HG02840 (cell line): ENCODE data around the gene TIMMDC1.

Experiments used
- ATAC-seq: cut with Tn5 transposase; IDR thresholded peaks from one replicate; pipeline ENCODE4 v1.9.1; 2021; ENCODE audit warnings: mild to moderate bottlenecking, moderate library complexity, moderate number of reproducible peaks; ENCODE audit not compliant: unreplicated experiment, low FRiP score

The TIMMDC1 gene, protein sequence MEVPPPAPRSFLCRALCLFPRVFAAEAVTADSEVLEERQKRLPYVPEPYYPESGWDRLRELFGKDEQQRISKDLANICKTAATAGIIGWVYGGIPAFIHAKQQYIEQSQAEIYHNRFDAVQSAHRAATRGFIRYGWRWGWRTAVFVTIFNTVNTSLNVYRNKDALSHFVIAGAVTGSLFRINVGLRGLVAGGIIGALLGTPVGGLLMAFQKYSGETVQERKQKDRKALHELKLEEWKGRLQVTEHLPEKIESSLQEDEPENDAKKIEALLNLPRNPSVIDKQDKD

GRCh38 chr3:119498186-119499011 is at the start of gene TIMMDC1:
TSS of gene TIMMDC1 (plus strand) at chr3:119498547. CDS start at chr3:119498734, 187 bp downstream.
- ATAC-seq: peak; percentile 98

GRCh38 chr3:119453822-119454221 is 44.5 kb upstream of the TIMMDC1 start:
- no peak for ATAC-seq

DNA sequence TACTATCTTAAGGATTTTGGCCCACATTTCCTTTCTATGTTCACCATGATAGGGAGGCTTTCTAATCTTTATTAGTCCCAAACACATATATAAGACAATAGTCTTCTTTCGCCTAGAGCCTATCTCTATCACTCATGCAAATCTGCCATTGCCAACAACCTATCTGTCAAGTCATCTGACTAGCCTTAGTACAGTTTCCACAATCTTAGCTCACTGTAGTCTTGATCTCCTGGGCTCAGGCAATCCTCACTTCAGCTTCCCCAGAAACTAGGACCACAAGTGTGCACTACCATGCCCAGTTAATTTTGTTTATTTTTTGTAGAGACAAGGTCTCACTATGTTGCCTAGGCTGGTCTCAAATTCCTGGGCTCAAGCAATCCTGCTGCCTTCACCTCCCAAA is 41.9 kb upstream of the TIMMDC1 start:
- no peak for ATAC-seq

DNA sequence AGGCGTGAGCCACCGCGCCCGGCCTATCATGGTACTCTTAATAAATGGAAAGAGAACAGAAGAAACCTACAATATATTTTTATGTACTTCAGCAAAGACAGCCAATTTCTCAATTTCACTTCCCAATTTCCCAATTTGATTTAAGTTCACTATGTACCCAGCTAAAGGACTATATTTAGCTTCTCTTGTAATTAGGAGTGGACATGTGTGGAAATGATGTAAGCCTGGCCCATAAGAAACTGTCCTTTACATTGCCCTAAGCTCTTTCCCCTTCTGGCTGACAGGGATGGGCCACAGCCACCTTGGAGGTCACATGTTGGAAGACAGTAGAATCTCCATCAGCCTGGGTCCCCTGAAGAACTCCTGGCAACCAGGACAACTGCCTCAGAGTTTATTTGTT is 41.1 kb upstream of the TIMMDC1 start:
- no peak for ATAC-seq

DNA sequence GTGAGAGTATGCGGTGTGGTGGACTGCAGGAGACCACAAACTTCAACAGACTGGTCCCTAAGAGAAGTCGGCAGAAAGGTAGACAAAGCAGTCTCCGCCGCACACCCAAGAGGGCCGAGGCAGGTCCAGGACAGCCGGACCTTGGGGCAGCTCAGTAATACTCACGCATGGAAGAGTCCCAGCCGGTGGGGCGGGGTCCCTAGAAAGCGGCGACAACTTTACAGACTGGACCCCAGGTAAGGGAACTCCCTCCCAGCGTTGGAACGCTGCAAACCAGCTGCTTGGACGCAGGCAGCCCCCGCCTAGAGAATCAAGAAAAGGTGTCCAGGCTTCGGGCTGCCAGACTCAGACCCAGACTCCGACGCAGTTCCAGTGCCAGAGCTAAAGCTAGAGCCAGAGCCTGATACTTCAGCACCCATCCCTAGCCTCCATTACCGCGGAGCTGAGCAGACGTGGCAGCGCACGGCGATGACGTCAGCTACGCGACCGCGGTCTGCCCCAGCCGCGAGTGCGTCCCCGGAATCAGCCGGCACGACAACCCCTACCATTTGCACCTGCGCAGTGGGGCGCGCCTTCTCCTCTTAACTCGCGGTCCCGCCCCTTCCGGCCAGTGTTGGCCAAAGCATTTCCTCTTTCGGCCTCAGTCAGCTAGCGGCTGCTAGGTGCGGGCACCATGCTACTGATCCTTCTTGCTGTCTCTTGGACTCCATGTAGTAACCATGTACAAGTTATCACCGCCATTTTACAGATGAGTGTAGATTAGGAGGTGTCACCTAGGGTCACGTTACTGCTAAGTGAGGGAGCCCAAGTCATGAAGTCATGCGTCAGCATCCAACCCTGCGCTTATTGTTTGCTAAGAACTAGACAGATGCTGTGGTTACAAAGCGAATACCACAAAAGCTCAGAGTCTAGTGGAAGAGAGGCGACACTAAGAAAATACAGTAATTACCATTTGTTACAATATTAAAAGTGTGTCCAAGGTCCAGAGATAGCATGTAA is 34.9 kb upstream of the TIMMDC1 start, which contains the start of gene TMEM39A:
TSS of gene TMEM39A (minus strand) at position 445 of the 999 bp plus-strand sequence. CDS start 1,541 bp downstream, outside the sequence.
- ATAC-seq: peak; percentile 94

GRCh38 chr3:119468041-119468440 is 30.3 kb upstream of the TIMMDC1 start:
- ATAC-seq: no peak

DNA sequence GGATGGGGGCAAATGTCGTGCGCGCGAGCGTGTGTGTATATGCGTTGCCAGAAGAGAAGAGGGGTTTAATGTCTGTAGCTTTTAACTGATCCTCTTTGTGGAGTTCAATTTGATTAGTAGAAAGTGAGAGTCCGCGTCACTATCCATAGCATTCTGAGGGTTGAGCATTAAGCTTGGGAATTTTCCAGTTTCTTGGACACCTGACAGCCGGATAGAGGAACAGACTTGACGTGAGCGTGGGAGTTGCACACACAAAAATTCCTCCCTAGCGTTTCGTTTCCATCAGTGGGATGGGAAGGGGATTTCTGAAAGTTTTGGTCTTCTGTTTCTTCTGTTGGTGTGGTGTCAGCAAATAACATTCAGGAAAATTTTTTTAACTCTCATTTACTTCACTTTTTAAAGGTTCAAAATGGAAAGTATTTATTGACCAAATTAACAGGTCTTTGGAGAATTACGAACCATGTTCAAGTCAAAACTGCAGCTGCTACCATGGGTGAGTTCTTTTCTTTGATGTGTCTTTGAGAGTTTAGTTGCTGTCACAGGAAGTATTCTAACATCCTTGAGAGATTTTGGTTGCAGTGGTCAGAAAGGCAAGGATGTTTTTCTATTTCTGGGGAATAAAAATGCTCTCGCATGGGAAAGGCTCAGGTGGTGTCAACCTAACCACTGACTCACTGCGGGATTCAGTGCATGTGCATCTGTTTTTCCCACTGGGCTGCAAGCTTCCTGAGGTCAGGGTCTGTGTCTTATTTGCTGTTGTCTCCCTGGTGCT is 28.7 kb upstream of the TIMMDC1 start:
- ATAC-seq: no peak

DNA sequence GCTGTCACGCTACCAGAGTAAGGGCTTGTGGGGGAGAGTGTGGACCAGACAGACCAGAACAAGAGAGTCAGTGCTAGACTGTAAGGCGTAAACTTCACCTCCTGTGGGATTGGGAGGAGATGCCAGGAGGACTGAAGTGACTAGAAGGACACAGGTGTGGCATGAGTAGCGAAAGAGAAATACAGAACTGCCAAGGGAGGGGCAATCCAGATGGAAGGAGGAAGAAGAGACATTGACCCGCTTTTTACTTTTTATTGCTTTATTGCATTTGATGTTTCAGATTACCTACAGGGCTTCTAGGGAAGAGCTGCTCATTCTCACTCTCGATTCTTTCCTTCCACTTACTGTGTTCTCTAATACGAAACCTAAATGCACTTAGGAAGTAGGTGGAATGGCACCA is 27.5 kb upstream of the TIMMDC1 start:
- ATAC-seq: no peak

- no peak for ATAC-seq
Measured at GRCh38 chr3:119481079-119481478, 17.3 kb upstream of the TIMMDC1 start.

- no peak for ATAC-seq
Measured at GRCh38 chr3:119483101-119483500, 15.2 kb upstream of the TIMMDC1 start.

- ATAC-seq: no peak
Measured at GRCh38 chr3:119485563-119485962, 12.8 kb upstream of the TIMMDC1 start.

GRCh38 chr3:119490153-119490552 is 8.2 kb upstream of the TIMMDC1 start:
- ATAC-seq: no peak

DNA sequence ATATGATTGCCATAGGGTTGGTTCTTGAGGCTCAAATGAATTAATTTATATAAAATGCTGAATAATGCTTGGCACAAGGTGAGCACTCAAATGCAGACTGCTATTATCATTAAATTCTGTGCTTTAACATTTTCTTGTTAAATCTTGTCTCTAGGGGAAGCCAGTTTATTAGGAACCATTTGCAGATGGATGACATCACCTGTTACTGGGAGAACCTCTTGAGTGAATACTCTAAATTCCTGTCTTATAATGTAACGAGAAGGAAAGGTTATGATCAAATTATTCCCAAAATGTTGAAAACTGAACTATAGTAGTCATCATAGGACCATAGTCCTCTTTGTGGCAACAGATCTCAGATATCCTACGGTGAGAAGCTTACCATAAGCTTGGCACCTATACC is 6.2 kb upstream of the TIMMDC1 start:
- no peak for ATAC-seq

GRCh38 chr3:119492810-119493209 is 5.5 kb upstream of the TIMMDC1 start:
- ATAC-seq: no peak

DNA sequence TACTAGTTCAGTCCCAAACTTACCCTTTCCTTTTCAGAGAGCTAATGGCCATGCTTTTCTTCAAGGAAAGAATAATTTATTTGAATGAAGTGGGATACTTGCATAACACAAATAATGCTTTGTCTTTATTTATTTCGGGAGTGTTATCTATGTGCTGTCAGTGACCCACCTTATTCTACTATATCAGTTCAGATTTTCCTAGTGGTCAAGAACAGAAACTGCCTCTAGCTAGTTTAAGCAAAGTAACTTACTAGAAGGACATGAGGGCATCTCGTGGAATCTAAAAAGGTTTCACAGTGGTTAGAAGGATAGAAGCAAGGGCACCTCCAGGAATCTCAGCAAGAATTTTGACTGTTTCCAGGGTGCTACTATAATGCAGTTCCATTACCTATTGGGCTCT is 3.8 kb upstream of the TIMMDC1 start:
- no peak for ATAC-seq

GRCh38 chr3:119497820-119498185 is 544 bp upstream of the TIMMDC1 start:
- ATAC-seq: no peak

GRCh38 chr3:119500265-119500664 is 1.9 kb downstream of the TIMMDC1 start:
- ATAC-seq: no peak

DNA sequence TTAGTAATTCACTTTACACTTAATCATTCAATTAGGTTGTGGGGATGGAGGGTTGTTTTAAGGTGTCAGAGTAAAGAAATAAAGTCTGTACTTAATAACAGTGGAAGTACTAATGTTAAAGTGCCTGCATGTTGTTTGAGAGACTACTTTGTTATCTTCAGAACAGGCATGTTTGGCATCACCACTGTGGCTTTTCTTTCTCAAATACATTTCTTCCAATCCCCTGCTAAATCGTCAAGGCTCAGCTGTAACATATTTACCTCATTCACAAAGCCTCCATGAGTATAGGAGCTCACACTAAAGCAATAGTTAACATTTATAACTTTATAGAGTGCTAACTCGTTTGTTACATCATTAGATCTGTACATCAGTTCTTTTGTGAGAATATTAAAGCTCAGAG is 2.6 kb downstream of the TIMMDC1 start:
- no peak for ATAC-seq

DNA sequence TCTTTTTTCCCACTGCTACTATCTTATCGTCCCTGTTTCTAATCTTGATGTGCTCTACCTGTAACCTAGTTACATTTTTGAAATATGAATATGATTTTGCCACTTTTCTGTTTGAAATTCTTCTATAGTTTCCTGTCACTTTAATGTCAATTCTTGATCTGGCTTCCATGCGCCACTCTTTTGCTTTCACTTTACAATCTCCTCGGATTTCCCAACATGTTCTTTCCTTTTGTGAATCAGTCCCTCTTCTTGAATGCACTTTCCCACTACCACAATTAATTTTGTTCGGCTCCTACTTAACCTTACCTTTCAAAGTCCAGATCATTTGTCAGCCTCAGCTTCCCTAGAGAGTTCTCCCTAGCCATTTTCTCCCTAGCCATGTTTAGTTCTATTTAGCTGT is 8.3 kb downstream of the TIMMDC1 start:
- ATAC-seq: no peak

GRCh38 chr3:119507404-119507803 is 9.1 kb downstream of the TIMMDC1 start:
- no peak for ATAC-seq
